Measurements from ENCODE around the gene CAMK2G. TPM values are rescaled to one million over a fixed set of nuclear protein-coding genes. Genes with fewer than 3 reads are reported as not detected.

CAMK2G gene
- total RNA-seq, 2 experiments from 2014 or later, result 29.1 to 34.8 TPM

DNA sequence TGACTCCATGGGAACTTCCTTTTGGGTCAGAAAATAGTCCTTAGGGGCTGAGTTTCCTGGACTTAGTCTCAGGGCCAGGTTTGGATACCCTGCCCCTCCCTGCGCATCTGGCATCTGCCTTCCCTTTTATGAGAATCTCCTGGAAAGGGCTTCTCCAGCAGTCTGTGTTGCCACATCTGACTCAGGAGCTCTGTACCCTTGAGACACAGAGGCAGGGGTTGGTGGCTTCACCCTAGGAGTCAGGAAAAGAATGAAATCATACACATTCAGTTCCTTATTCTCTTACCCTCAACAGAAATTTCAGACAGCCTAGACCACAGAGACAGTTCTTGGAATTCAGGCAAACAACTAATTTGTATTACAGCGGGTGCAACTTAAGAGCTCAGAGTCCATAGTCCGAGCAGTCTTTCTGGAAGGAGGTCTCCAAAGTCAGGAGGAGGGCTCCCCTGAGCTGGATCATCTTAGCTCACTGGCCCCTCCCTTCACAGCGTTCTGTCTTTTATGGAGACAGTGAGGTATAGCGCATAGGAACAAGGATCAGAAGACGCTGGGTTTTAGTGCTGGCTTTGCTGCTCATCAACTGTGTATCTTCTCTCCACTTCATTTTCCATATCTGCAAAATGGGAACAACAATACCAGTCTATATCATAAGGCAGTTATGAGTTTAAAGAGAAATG lies 33.6 kb upstream of the CAMK2G start:
- TF ChIP-seq, protein P1, sequence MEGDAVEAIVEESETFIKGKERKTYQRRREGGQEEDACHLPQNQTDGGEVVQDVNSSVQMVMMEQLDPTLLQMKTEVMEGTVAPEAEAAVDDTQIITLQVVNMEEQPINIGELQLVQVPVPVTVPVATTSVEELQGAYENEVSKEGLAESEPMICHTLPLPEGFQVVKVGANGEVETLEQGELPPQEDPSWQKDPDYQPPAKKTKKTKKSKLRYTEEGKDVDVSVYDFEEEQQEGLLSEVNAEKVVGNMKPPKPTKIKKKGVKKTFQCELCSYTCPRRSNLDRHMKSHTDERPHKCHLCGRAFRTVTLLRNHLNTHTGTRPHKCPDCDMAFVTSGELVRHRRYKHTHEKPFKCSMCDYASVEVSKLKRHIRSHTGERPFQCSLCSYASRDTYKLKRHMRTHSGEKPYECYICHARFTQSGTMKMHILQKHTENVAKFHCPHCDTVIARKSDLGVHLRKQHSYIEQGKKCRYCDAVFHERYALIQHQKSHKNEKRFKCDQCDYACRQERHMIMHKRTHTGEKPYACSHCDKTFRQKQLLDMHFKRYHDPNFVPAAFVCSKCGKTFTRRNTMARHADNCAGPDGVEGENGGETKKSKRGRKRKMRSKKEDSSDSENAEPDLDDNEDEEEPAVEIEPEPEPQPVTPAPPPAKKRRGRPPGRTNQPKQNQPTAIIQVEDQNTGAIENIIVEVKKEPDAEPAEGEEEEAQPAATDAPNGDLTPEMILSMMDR (conservative IDR thresholded peaks at IDR 0.05; ENCODE audit: low read length), result no peak
- TF ChIP-seq EZH2phosphoT487 (IDR thresholded peaks at IDR 0.05; ENCODE audit: borderline replicate concordance, low read depth, low read length), result no peak
- Histone ChIP-seq H4K20me1 (ENCODE audit: insufficient read depth, low read length) (no peaks in the 10 kb centered on the region), H3K9me2 (ENCODE audit: insufficient read depth, low read length) (no peaks in the 10 kb centered on the region), H3K4me1 (ENCODE audit: insufficient read depth, low read length, poor library complexity, severe bottlenecking) (peaks cover 39% of the 10 kb centered on the region), H3K79me2 (ENCODE audit: insufficient read depth, low read depth, low read length) (no peaks in the 10 kb centered on the region), H3K4me2 (ENCODE audit: low read length) (peak overlapping the region; percentile 63), H2AFZ (ENCODE audit: low read length) (no peak overlapping the region; the same call in 1 of the 2 replicates), H3K36me3 (ENCODE audit: insufficient read depth, low read length) (no peaks in the 10 kb centered on the region), H3K4me3 (ENCODE audit: low read depth, low read length, poor library complexity, severe bottlenecking) (no peak overlapping the region), H3K9me3 (ENCODE audit: low read length) (no peaks in the 10 kb centered on the region), H3K27ac (ENCODE audit: low read depth, low read length, poor library complexity, severe bottlenecking) (no peak overlapping the region)
- intact Hi-C loops (cut with micrococcal nuclease; ENCODE audit: unreplicated experiment), result no loop called here
- ChIA-PET CTCF (ENCODE audit: unreplicated experiment) (interaction anchor here (0.5 kb wide), 1 partner anchor 1096 kb away, joined by 3 read pairs; no protein-coding TSS in a partner anchor), POLR2A (interaction anchor here (0.6 to 1.1 kb wide), 4 partner anchors 10 to 322 kb away, joined by 3 to 4 read pairs (median 4); no protein-coding TSS in a partner anchor)
- DNase-seq (ENCODE audit: low spot score), result no peak
- BruUV-seq (replicated peaks), result no TSS peak

DNA sequence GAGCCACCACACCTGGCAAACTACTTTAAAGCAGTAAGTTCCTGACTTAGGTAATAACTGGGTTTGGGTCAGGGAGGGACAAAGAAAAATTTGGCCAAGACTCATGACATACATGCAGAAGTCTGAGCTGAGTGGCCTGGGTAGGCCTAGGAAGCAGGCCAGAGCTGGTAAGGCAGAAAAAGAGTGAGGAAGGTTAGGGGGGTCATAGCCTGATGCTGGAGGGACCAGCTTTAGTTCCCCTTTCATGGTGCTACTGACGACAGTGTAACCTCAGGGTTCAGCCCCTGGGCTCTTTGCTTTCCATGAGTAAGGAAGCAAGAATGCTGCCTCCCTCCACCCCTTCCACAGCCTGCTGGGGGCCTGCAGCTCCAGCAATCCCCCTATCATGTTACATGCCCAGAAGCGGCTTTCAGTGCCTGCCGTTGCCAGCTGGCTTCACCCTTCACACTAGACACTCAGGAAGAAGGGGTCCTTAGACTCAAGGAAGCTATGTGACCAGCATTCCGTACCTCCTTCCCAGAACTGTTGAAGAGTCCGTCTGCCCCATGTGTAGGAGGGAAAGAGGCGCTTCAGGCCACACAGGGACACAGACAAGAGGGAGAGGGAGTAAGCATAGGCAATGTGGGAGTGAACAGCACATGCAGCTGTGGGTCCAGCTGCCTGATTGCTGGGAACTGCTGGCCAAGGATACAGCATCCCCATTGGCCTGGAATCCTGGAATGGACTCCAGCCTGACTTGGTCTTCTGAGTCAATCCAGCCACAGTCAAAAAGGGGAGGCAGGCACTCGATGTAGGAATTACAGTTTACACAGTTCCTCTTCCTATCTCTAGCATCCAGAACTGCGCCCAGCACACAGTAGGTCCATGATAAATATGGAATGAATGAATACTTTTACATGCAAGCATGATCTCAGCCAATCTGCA lies 32.4 kb upstream of the CAMK2G start:
- Histone ChIP-seq H3K4me3 (ENCODE audit: low read depth, low read length, poor library complexity, severe bottlenecking) (no peak overlapping the region), H3K4me2 (ENCODE audit: low read length) (no peak overlapping the region), H3K4me1 (ENCODE audit: insufficient read depth, low read length, poor library complexity, severe bottlenecking) (peaks cover 43% of the 10 kb centered on the region), H3K36me3 (ENCODE audit: insufficient read depth, low read length) (no peaks in the 10 kb centered on the region), H4K20me1 (ENCODE audit: insufficient read depth, low read length) (no peaks in the 10 kb centered on the region), H3K27ac (ENCODE audit: low read depth, low read length, poor library complexity, severe bottlenecking) (no peak overlapping the region), H3K9me3 (ENCODE audit: low read length) (no peaks in the 10 kb centered on the region), H3K79me2 (ENCODE audit: insufficient read depth, low read depth, low read length) (no peaks in the 10 kb centered on the region), H2AFZ (ENCODE audit: low read length) (no peak overlapping the region), H3K9me2 (ENCODE audit: insufficient read depth, low read length) (no peaks in the 10 kb centered on the region)
- TF ChIP-seq, protein P1 (conservative IDR thresholded peaks at IDR 0.05; ENCODE audit: low read length), result no peak
- TF ChIP-seq EZH2phosphoT487 (IDR thresholded peaks at IDR 0.05; ENCODE audit: borderline replicate concordance, low read depth, low read length), result no peak
- no TSS peak for BruUV-seq (replicated peaks)
- CTCF ChIA-PET (ENCODE audit: unreplicated experiment), result interaction anchor here (0.7 kb wide), 1 partner anchor 13 kb away, joined by 6 read pairs; no protein-coding TSS in a partner anchor
- intact Hi-C loops (cut with micrococcal nuclease; ENCODE audit: unreplicated experiment), result no loop called here
- POLR2A ChIA-PET, result interaction anchor here (0.6 to 0.8 kb wide), 3 partner anchors 14 to 119 kb away, joined by 3 to 8 read pairs (median 4); no protein-coding TSS in a partner anchor
- no peak for DNase-seq (ENCODE audit: low spot score)
